HepG2 (cell line): ENCODE results near the gene BICDL2. TPM values are rescaled to one million over a fixed set of nuclear protein-coding genes. Genes with fewer than 3 reads are reported as not detected.

Experiments used
- ATF7-NPFF ChIP-seq: sonication (generic); formaldehyde crosslinking; IDR thresholded peaks from 2 replicates; pipeline ENCODE4 v1.8.1; 2023; ENCODE audit warnings: mild to moderate bottlenecking, low read depth, missing genetic modification reagents, moderate library complexity
- BHLHE40 ChIP-seq: IDR thresholded peaks from 2 replicates; pipeline ENCODE4 v1.6.1; 2011; ENCODE audit warnings: low read length, improper control_type of control experiment
- GATAD2A ChIP-seq: IDR thresholded peaks from 2 replicates; pipeline ENCODE4 v1.6.1; 2016
- KAT8 ChIP-seq: IDR thresholded peaks from 2 replicates; pipeline ENCODE4 v1.6.1; 2016; ENCODE audit warnings: missing genetic modification reagents, missing compliant biosample characterization
- MED1 ChIP-seq: sonication (generic); formaldehyde crosslinking; IDR thresholded peaks from 2 replicates; pipeline ENCODE4 v1.4.0; 2020; ENCODE audit warnings: missing genetic modification reagents
- RFX5 ChIP-seq: IDR thresholded peaks from 2 replicates; pipeline ENCODE4 v1.6.1; 2011; ENCODE audit warnings: low read depth, low read length, improper control_type of control experiment
- SRSF9 ChIP-seq: fragments of 200-400 bp; formaldehyde crosslinking; IDR thresholded peaks from 2 replicates; pipeline ENCODE4 v1.6.1; 2018; ENCODE audit warnings: borderline replicate concordance, mild to moderate bottlenecking, low read depth, low read length; ENCODE audit not compliant: insufficient read depth, poor library complexity, severe bottlenecking
- TGIF2 ChIP-seq: IDR thresholded peaks from 2 replicates; pipeline ENCODE4 v1.6.1; 2016; ENCODE audit warnings: control low read depth, missing compliant biosample characterization
- THYN1 ChIP-seq: sonication (generic); formaldehyde crosslinking; IDR thresholded peaks from 2 replicates; pipeline ENCODE4 v1.8.1; 2023; ENCODE audit warnings: low read depth, mild to moderate bottlenecking, moderate library complexity, missing genetic modification reagents, borderline replicate concordance
- ZBTB38 ChIP-seq: sonication (generic); formaldehyde crosslinking; IDR thresholded peaks from 2 replicates; pipeline ENCODE4 v1.5.1; 2020; ENCODE audit warnings: mild to moderate bottlenecking, missing genetic modification reagents
- ZFX ChIP-seq: sonication (generic); formaldehyde crosslinking; IDR thresholded peaks from 2 replicates; pipeline ENCODE4 v1.4.0; 2020; ENCODE audit warnings: mild to moderate bottlenecking, low read depth, missing genetic modification reagents, moderate library complexity
- ZNF143 ChIP-seq: sonication (generic); formaldehyde crosslinking; IDR thresholded peaks from 2 replicates; pipeline ENCODE4 v1.4.0; 2020; ENCODE audit warnings: missing genetic modification reagents
- polyA plus RNA-seq, 8 experiments: library from polyadenylated mRNA; depleted of rRNA in 3 of 8; stranded (reverse) in 7 of 8; unstranded in 1 of 8; fragments of >200 nt; fragmentation: Illumina TruSeq in 4 of 8; extraction: Trizol in 4 of 8; gene quantifications; 2 replicates each; pipeline versions ENCODE4 v1.2.1 to v1.2.3, GENCODE V29; 2011 to 2016; ENCODE audit warnings: low read depth in 4 of 8, missing spikeins in 1 of 8, mixed read lengths in 1 of 8; ENCODE audit not compliant: insufficient read depth in 1 of 8
- total RNA-seq, 5 experiments: library from RNA; depleted of rRNA; stranded (reverse); fragments of >200 nt; fragmentation: Illumina TruSeq; extraction: Trizol; gene quantifications; 2 replicates each; pipeline ENCODE4 v1.2.3, GENCODE V29; 2016; ENCODE audit warnings: low read depth in 1 of 5
- TF ChIP-seq, protein P1 (sequence below): sonication (generic); formaldehyde crosslinking; IDR thresholded peaks from 2 replicates; pipeline ENCODE4 v1.4.0; 2020; ENCODE audit warnings: missing genetic modification reagents, borderline replicate concordance
- TF ChIP-seq, protein P2 (sequence below): sonication (generic); formaldehyde crosslinking; IDR thresholded peaks from 2 replicates; pipeline ENCODE4 v1.5.0; 2020; ENCODE audit warnings: missing genetic modification reagents, mild to moderate bottlenecking, borderline replicate concordance
- TF ChIP-seq, protein P3 (sequence below): sonication (generic); formaldehyde crosslinking; IDR thresholded peaks from 2 replicates; pipeline ENCODE4 v1.4.0; 2020; ENCODE audit warnings: missing genetic modification reagents
- TF ChIP-seq, protein P4 (sequence below): sonication (generic); formaldehyde crosslinking; IDR thresholded peaks from 2 replicates; pipeline ENCODE4 v1.4.0; 2020; ENCODE audit warnings: low read depth, missing genetic modification reagents

BICDL2 gene
- total and polyA plus RNA-seq, 2 of the 13 experiments (the other 11 are each of a cell fraction or from before 2014, with no cell fraction given) = 0.12 TPM; not detected in 1

DNA sequence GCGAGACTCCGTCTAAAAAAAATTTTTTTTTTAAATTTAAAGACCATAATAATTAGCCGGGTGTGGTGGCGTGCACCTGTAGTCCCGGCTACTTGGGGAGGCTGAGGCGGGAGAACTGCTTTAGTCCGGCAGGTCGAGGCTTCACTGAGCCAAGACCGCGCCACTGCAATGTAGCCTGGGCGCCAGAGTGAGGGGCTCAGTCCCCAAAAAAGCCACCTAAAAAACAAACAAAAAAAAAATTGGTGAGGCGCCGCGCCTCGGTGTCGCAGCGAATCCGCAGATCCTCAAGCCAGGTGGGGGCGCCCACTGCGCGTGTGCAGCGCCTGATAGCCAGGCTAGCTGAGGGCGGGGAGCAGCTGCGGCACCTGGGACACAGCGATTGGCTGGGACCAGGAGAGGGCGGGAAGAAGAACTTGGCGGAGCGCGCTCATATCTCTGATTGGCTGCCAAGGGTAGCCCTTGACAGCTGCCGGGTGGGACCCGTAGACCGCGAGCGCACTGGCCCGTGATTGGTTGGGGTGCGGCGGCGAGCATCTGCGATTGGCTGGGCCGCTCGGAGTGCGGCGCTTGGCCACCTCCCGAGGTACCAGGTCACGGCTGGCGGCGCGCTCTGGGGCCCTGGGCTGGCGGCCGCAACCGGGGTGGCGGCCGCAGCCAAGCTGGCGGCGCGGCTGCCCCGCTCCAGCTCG lies 33.0 kb downstream of the BICDL2 start (continued):
- TF ChIP-seq, protein P1, sequence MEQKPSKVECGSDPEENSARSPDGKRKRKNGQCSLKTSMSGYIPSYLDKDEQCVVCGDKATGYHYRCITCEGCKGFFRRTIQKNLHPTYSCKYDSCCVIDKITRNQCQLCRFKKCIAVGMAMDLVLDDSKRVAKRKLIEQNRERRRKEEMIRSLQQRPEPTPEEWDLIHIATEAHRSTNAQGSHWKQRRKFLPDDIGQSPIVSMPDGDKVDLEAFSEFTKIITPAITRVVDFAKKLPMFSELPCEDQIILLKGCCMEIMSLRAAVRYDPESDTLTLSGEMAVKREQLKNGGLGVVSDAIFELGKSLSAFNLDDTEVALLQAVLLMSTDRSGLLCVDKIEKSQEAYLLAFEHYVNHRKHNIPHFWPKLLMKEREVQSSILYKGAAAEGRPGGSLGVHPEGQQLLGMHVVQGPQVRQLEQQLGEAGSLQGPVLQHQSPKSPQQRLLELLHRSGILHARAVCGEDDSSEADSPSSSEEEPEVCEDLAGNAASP (CRISPR knock-in tag) = 0 out of 2 replicates have a peak, but pooled peaks have one; percentile 45
- TF ChIP-seq, protein P2, sequence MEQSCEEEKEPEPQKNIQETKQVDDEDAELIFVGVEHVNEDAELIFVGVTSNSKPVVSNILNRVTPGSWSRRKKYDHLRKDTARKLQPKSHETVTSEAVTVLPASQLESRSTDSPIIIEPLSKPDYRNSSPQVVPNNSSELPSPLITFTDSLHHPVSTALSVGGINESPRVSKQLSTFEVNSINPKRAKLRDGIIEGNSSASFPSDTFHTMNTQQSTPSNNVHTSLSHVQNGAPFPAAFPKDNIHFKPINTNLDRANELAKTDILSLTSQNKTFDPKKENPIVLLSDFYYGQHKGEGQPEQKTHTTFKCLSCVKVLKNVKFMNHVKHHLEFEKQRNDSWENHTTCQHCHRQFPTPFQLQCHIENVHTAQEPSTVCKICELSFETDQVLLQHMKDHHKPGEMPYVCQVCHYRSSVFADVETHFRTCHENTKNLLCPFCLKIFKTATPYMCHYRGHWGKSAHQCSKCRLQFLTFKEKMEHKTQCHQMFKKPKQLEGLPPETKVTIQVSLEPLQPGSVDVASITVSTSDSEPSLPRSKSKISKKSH (CRISPR knock-in tag) = peak; percentile 53; the same call in 1 of the 2 replicates
- TF ChIP-seq THYN1 (CRISPR knock-in tag) = no peak
- no peak for TF ChIP-seq BHLHE40
- TF ChIP-seq, protein P3, sequence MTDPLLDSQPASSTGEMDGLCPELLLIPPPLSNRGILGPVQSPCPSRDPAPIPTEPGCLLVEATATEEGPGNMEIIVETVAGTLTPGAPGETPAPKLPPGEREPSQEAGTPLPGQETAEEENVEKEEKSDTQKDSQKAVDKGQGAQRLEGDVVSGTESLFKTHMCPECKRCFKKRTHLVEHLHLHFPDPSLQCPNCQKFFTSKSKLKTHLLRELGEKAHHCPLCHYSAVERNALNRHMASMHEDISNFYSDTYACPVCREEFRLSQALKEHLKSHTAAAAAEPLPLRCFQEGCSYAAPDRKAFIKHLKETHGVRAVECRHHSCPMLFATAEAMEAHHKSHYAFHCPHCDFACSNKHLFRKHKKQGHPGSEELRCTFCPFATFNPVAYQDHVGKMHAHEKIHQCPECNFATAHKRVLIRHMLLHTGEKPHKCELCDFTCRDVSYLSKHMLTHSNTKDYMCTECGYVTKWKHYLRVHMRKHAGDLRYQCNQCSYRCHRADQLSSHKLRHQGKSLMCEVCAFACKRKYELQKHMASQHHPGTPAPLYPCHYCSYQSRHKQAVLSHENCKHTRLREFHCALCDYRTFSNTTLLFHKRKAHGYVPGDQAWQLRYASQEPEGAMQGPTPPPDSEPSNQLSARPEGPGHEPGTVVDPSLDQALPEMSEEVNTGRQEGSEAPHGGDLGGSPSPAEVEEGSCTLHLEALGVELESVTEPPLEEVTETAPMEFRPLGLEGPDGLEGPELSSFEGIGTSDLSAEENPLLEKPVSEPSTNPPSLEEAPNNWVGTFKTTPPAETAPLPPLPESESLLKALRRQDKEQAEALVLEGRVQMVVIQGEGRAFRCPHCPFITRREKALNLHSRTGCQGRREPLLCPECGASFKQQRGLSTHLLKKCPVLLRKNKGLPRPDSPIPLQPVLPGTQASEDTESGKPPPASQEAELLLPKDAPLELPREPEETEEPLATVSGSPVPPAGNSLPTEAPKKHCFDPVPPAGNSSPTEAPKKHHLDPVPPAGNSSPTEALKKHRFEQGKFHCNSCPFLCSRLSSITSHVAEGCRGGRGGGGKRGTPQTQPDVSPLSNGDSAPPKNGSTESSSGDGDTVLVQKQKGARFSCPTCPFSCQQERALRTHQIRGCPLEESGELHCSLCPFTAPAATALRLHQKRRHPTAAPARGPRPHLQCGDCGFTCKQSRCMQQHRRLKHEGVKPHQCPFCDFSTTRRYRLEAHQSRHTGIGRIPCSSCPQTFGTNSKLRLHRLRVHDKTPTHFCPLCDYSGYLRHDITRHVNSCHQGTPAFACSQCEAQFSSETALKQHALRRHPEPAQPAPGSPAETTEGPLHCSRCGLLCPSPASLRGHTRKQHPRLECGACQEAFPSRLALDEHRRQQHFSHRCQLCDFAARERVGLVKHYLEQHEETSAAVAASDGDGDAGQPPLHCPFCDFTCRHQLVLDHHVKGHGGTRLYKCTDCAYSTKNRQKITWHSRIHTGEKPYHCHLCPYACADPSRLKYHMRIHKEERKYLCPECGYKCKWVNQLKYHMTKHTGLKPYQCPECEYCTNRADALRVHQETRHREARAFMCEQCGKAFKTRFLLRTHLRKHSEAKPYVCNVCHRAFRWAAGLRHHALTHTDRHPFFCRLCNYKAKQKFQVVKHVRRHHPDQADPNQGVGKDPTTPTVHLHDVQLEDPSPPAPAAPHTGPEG = no peak
- TF ChIP-seq KAT8 = peak; percentile 39; the same call in 1 of the 2 replicates
- TF ChIP-seq ATF7-NPFF (CRISPR knock-in tag) = peak; percentile 57; the same call in 1 of the 2 replicates
- peak; percentile 100 for TF ChIP-seq TGIF2 (CRISPR knock-in tag)
- TF ChIP-seq, protein P4, sequence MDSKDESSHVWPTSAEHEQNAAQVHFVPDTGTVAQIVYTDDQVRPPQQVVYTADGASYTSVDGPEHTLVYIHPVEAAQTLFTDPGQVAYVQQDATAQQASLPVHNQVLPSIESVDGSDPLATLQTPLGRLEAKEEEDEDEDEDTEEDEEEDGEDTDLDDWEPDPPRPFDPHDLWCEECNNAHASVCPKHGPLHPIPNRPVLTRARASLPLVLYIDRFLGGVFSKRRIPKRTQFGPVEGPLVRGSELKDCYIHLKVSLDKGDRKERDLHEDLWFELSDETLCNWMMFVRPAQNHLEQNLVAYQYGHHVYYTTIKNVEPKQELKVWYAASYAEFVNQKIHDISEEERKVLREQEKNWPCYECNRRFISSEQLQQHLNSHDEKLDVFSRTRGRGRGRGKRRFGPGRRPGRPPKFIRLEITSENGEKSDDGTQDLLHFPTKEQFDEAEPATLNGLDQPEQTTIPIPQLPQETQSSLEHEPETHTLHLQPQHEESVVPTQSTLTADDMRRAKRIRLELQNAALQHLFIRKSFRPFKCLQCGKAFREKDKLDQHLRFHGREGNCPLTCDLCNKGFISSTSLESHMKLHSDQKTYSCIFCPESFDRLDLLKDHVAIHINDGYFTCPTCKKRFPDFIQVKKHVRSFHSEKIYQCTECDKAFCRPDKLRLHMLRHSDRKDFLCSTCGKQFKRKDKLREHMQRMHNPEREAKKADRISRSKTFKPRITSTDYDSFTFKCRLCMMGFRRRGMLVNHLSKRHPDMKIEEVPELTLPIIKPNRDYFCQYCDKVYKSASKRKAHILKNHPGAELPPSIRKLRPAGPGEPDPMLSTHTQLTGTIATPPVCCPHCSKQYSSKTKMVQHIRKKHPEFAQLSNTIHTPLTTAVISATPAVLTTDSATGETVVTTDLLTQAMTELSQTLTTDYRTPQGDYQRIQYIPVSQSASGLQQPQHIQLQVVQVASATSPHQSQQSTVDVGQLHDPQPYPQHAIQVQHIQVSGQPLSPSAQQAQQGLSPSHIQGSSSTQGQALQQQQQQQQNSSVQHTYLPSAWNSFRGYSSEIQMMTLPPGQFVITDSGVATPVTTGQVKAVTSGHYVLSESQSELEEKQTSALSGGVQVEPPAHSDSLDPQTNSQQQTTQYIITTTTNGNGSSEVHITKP (CRISPR knock-in tag) = 0 out of 2 replicates have a peak, but pooled peaks have one; percentile 20
- TF ChIP-seq MED1 = peak; percentile 68
- peak; percentile 75; the same call in 1 of the 2 replicates for TF ChIP-seq ZBTB38 (CRISPR knock-in tag)
- no peak for TF ChIP-seq SRSF9
- peak; percentile 81 for TF ChIP-seq RFX5
- peak; percentile 60 for TF ChIP-seq GATAD2A (CRISPR knock-in tag)
- TF ChIP-seq ZFX (CRISPR knock-in tag) = no peak; the same call in 1 of the 2 replicates
- TF ChIP-seq ZNF143 = peak; percentile 72
